Coronary artery (tissue), 2 donors: ENCODE results near the gene GALNT3.
A peak's percentile ranks its signal among the peaks of the same experiment; 100 is the strongest.

Experiments
- DNase-seq: peaks from one replicate; pipeline ENCODE4 v3.0.0-alpha.2; 2017; ENCODE audit warnings: low spot score
- H3K27ac ChIP-seq, 2 donors: fragments of 200-600 bp; sonication (generic); one replicate each; pipeline ENCODE4 v1.5.1; 2016 to 2019
- H3K4me3 ChIP-seq: fragments of 200-600 bp; sonication (generic); 2 replicates; pipeline ENCODE4 v1.5.1; 2016; ENCODE audit warnings: mild to moderate bottlenecking, moderate library complexity
- TF ChIP-seq, protein P1 (sequence below): fragments of 200-600 bp; sonication (generic); IDR thresholded peaks from one replicate; pipeline ENCODE4 v1.5.1; 2019; ENCODE audit warnings: antibody characterized with exemption

Gene GALNT3

DNA sequence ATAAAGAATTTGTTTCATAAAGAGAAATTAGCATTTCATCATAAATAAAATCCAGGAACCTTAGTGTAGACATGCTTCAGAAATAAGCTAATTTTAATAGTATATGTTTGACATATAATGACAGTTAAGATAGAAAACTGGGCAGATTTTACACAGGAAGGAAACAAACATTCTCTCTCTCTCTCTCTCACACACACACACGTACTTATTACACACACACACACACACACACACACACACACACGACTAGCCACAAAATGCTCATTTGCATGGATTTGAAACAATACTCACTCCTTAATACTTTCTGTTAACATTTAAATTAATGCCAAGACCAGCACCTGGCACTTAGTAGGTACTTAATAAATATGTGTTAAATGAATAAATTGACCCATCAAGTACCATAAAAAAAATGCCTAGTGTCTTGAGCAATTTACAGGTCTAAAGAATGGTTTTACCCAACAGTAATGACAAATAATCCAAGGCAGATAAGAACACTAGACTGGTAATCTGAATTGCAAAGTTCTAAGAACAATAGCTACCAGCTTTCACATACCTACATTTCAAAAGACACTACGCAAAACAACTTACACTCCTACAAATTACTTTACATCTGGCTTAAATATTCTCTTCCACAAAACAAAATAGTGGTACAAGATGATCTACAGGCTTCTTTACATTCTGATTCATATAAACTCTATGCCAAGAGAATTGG, 2.9 kb upstream of the GALNT3 start:
- DNase-seq: no peak
- no peak overlapping the region for H3K4me3 ChIP-seq
- TF ChIP-seq, protein P1, sequence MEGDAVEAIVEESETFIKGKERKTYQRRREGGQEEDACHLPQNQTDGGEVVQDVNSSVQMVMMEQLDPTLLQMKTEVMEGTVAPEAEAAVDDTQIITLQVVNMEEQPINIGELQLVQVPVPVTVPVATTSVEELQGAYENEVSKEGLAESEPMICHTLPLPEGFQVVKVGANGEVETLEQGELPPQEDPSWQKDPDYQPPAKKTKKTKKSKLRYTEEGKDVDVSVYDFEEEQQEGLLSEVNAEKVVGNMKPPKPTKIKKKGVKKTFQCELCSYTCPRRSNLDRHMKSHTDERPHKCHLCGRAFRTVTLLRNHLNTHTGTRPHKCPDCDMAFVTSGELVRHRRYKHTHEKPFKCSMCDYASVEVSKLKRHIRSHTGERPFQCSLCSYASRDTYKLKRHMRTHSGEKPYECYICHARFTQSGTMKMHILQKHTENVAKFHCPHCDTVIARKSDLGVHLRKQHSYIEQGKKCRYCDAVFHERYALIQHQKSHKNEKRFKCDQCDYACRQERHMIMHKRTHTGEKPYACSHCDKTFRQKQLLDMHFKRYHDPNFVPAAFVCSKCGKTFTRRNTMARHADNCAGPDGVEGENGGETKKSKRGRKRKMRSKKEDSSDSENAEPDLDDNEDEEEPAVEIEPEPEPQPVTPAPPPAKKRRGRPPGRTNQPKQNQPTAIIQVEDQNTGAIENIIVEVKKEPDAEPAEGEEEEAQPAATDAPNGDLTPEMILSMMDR: no peak
- no peak overlapping the region for H3K27ac ChIP-seq

GRCh38 chr2:165796129-165796528, 2.1 kb upstream of the GALNT3 start:
- DNase-seq: no peak
- Histone ChIP-seq H3K27ac (no peak overlapping the region), H3K4me3 (no peak overlapping the region)
- TF ChIP-seq, protein P1: no peak

- Histone ChIP-seq H3K27ac (no peak overlapping the region), H3K4me3 (peak overlapping the region; percentile 74)
- no peak for DNase-seq
- TF ChIP-seq, protein P1: no peak
Observed at GRCh38 chr2:165795011-165795410, 964 bp upstream of the GALNT3 start.

- Histone ChIP-seq H3K27ac (no peak overlapping the region), H3K4me3 (peak overlapping the region; percentile 74)
- TF ChIP-seq, protein P1: no peak
- no peak for DNase-seq
Observed at GRCh38 chr2:165794536-165794928, 485 bp upstream of the GALNT3 start.

DNA sequence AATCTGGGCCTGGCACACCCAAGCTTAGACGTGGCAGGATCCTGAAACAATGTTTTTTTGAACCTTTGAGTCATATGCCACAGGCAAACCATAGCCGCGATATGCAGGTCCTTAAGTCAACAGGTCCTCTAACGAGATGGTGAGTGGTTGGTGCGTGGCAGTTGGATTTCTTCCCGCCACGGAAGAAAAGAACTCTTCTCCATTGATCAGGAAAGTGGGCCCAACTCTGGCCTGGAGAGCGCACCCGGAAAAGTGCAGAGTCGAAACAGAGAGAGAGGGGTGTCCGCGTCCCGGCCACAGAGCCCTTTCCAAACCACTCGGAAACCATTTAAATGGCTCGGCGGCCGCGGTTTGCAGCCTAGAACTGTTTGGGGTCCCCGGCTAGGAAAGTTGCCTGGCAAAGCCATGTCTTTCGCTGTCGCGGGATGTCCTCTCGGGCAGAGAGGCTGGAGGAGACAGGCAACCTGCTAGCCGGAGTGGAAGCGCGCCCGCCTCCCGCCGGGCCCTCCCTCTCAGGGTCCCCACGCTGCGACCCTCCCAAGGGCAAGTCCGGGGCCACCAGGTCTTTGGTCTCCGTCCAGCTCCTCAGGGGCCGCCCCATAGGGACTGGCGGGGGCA, 777 bp downstream of the GALNT3 start:
- H3K4me3 ChIP-seq: peak overlapping the region; percentile 74
- peak overlapping the region in 1 of 2 donors; percentile 2 for H3K27ac ChIP-seq
- TF ChIP-seq, protein P1: no peak
- no peak for DNase-seq

DNA sequence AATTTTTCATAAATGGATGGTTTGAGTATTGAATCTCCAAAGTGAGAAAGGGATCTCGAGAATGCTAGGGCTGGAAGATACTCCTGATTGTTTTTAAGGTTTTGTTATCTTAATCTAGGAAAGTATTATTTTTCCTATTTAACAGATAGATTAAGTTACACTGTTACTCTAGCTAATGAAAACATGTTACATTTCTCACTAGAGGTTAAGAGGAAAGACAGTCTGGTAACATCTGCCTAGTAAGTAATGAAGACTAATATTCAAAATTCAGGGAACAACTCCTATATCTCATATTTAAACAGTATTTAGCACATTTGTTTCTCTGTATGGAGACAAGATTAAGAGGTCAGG, 2.0 kb downstream of the GALNT3 start:
- TF ChIP-seq, protein P1: no peak
- no peak overlapping the region for H3K27ac ChIP-seq
- no peak for DNase-seq
- H3K4me3 ChIP-seq: no peak overlapping the region
